Testis (tissue), 2 donors: ENCODE measurements around the gene SPINT1.

ENCODE experiments used
- CTCF ChIP-seq, 3 experiments: fragments of 450-650 bp in 2 of 3; fragments of 200-600 bp in 1 of 3; sonication (generic) in 1 of 3; IDR thresholded peaks; one replicate each; pipeline ENCODE4 v1.5.1; 2016 to 2019; ENCODE audit warnings: antibody characterized with exemption in 3 of 3, mild to moderate bottlenecking in 2 of 3, moderate library complexity in 1 of 3
- POLR2A ChIP-seq: fragments of 450-650 bp; IDR thresholded peaks from one replicate; pipeline ENCODE4 v1.6.1; 2017; ENCODE audit warnings: antibody characterized with exemption, mild to moderate bottlenecking, moderate library complexity

- TF ChIP-seq CTCF (IDR thresholded peaks at IDR 0.05) (no peak), POLR2A (no peak)
These were observed 47.8 kb upstream of the SPINT1 start for GRCh38 chr15:40796041-40796440.
